K562 (cell line): ENCODE data around the gene CCDC28B. TPM values are rescaled to one million over a fixed set of nuclear protein-coding genes. Genes with fewer than 3 reads are reported as not detected.

Experiments used
- ATAC-seq: fragments of 200-7000 bp; cut with Tn5 transposase; 3 replicates; pipeline ENCODE4 v1.9.1; 2020; ENCODE audit warnings: moderate library complexity
- BruUV-seq: library from RNA; stranded (reverse); fragments of 400-500 nt; replicated peaks from 2 replicates; lab custom pipeline; 2021; lab: Mats Ljungman, UMichigan
- CTCF ChIA-PET: fragments of 300-600 bp; formaldehyde crosslinking; extraction: SDS; loops from one replicate; lab custom pipeline; 2021; ENCODE audit warnings: low intra/inter-chr PET ratio; lab: Yijun Ruan, JAX
- POLR2A ChIA-PET: fragments of 300-600, 350-650 bp; sonication (Branson Sonifier 250); formaldehyde crosslinking; extraction: SDS; loops from one replicate; lab custom pipeline; 2021; ENCODE audit warnings: antibody characterized with exemption, inconsistent platforms; lab: Yijun Ruan, JAX
- DNase-seq, 4 experiments: peaks; one replicate each; pipeline versions ENCODE4 v3.0.0 to v3.0.0-alpha.2; 2011 to 2018; ENCODE audit warnings: low spot score in 3 of 4, mixed read lengths in 3 of 4; ENCODE audit errors: extremely low read depth in 1 of 4
- FAIRE-seq: peaks from 2 replicates; lab custom pipeline; 2011; peaks lifted over from hg19 to GRCh38; lab: Jason Lieb, UNC
- H2AFZ ChIP-seq: 2 replicates; pipeline ENCODE4 v1.6.0; 2011; ENCODE audit warnings: low read depth, low read length, control low read depth, inconsistent platforms
- H3K27ac ChIP-seq: fragments of 200-600 bp; 3 replicates; pipeline ENCODE4 v1.8.0; 2011; ENCODE audit warnings: low read depth, mild to moderate bottlenecking, control low read depth, inconsistent platforms, low read length, moderate library complexity, mixed read lengths; ENCODE audit errors: extremely low read depth
- H3K27me3 ChIP-seq, 2 experiments: fragments of 300-600 bp in 1 of 2; 2 replicates in 1 of 2; 3 replicates in 1 of 2; pipeline versions ENCODE4 v1.6.0 to v1.8.0; 2011; ENCODE audit warnings: inconsistent platforms in 2 of 2, low read length in 2 of 2, mild to moderate bottlenecking in 1 of 2, mixed read lengths in 1 of 2, moderate library complexity in 1 of 2; ENCODE audit not compliant: control insufficient read depth in 2 of 2, insufficient read depth in 2 of 2
- H3K36me3 ChIP-seq: fragments of 300-600 bp; 3 replicates; pipeline ENCODE4 v1.8.0; 2011; ENCODE audit warnings: mild to moderate bottlenecking, low read length, inconsistent platforms; ENCODE audit not compliant: control insufficient read depth, insufficient read depth
- H3K4me1 ChIP-seq, 2 experiments: fragments of 200-600 bp in 1 of 2; replicated peaks in 1 of 2; 2 replicates in 1 of 2; 3 replicates in 1 of 2; pipeline versions ENCODE4 v1.5.1 to v1.8.0; 2011; ENCODE audit warnings: inconsistent platforms in 2 of 2, low read length in 2 of 2, mild to moderate bottlenecking in 1 of 2, mixed read lengths in 1 of 2, moderate library complexity in 1 of 2; ENCODE audit not compliant: control insufficient read depth in 2 of 2, insufficient read depth in 2 of 2
- H3K4me2 ChIP-seq: 2 replicates; pipeline ENCODE4 v1.6.1; 2011; ENCODE audit warnings: low read length, control low read depth, inconsistent platforms, mixed read lengths; ENCODE audit not compliant: insufficient read depth
- H3K4me3 ChIP-seq: fragments of 200-600 bp; sonication (generic), shearing (Covaris generic); 2 replicates; pipeline ENCODE4 v1.5.1; 2016; ENCODE audit warnings: control low read depth, inconsistent platforms
- H3K79me2 ChIP-seq: fragments of 200-600 bp; 3 replicates; pipeline ENCODE4 v1.8.0; 2011; ENCODE audit warnings: low read length, inconsistent platforms; ENCODE audit not compliant: control insufficient read depth, insufficient read depth
- H3K9ac ChIP-seq, 2 experiments: 2 replicates each; pipeline versions ENCODE4 v1.6.0 to v1.6.1; 2011; ENCODE audit warnings: low read depth in 2 of 2, low read length in 2 of 2, control low read depth in 1 of 2, inconsistent platforms in 1 of 2, mild to moderate bottlenecking in 1 of 2, mixed read lengths in 1 of 2; ENCODE audit not compliant: insufficient read depth in 1 of 2
- H3K9me1 ChIP-seq: one replicate; pipeline ENCODE4 v1.6.0; 2011; ENCODE audit warnings: inconsistent platforms, mild to moderate bottlenecking, low read length, moderate library complexity; ENCODE audit not compliant: control insufficient read depth, insufficient read depth
- H3K9me3 ChIP-seq: replicated peaks from 2 replicates; pipeline ENCODE4 v1.5.1; 2011; ENCODE audit warnings: low read depth, low read length, inconsistent platforms; ENCODE audit not compliant: control insufficient read depth, insufficient read depth
- H4K20me1 ChIP-seq: replicated peaks from 2 replicates; pipeline ENCODE4 v1.6.1; 2011; ENCODE audit warnings: low read length, inconsistent platforms, mixed read lengths; ENCODE audit not compliant: control insufficient read depth, insufficient read depth
- ETV5 ChIP-seq: sonication (generic); formaldehyde crosslinking; IDR thresholded peaks from 2 replicates; pipeline ENCODE4 v1.4.0; 2020; ENCODE audit warnings: low read depth, mild to moderate bottlenecking, missing genetic modification reagents
- GABPB1 ChIP-seq: sonication (generic); formaldehyde crosslinking; IDR thresholded peaks from 2 replicates; pipeline ENCODE4 v1.8.0; 2022; ENCODE audit warnings: mild to moderate bottlenecking, missing genetic modification reagents
- NEUROD1 ChIP-seq: fragments of 150-350 bp; IDR thresholded peaks from 2 replicates; pipeline ENCODE4 v1.6.1; 2014; ENCODE audit warnings: borderline replicate concordance, low read length, low read depth; ENCODE audit not compliant: partially characterized antibody
- RAD21 ChIP-seq, 2 experiments: fragments of 250-450 bp in 1 of 2; fragments of 450-650 bp in 1 of 2; sonication (Bioruptor Pico) in 1 of 2; formaldehyde crosslinking in 1 of 2; IDR thresholded peaks in 1 of 2; conservative IDR thresholded peaks in 1 of 2; 2 replicates each; pipeline versions ENCODE4 v1.4.0 to v1.8.0; 2020 to 2022; ENCODE audit warnings: mild to moderate bottlenecking in 2 of 2, moderate library complexity in 1 of 2
- RBFOX2 ChIP-seq: fragments of 200-400 bp; formaldehyde crosslinking; IDR thresholded peaks from 2 replicates; pipeline ENCODE4 v1.6.1; 2017; ENCODE audit warnings: low read depth, mild to moderate bottlenecking, low read length, moderate library complexity
- RFX1 ChIP-seq: fragments of 450-650 bp; IDR thresholded peaks from 2 replicates; pipeline ENCODE4 v1.6.1; 2016; ENCODE audit warnings: mild to moderate bottlenecking, moderate library complexity
- SPI1 ChIP-seq: IDR thresholded peaks from 2 replicates; pipeline ENCODE4 v1.6.1; 2011; ENCODE audit warnings: low read depth, low read length, control low read depth, borderline replicate concordance
- SUPT5H ChIP-seq: fragments of 450-650 bp; IDR thresholded peaks from 2 replicates; pipeline ENCODE4 v1.6.1; 2016
- TBP ChIP-seq: optimal IDR thresholded peaks from 2 replicates; pipeline ENCODE3; 2011; ENCODE audit warnings: low read depth, low read length, improper control_type of control experiment
- YY1 ChIP-seq, 3 experiments: IDR thresholded peaks; 2 replicates each; pipeline ENCODE4 v1.6.1; 2011; ENCODE audit warnings: low read length in 2 of 3, mild to moderate bottlenecking in 2 of 3, moderate library complexity in 2 of 3, borderline replicate concordance in 1 of 3, control low read depth in 1 of 3, low read depth in 1 of 3; ENCODE audit not compliant: insufficient read depth in 3 of 3, insufficient replicate concordance in 2 of 3, control insufficient read depth in 1 of 3, insufficient read length in 1 of 3; ENCODE audit errors: extremely low read depth in 1 of 3
- ZBTB33 ChIP-seq: sonication (generic); formaldehyde crosslinking; IDR thresholded peaks from 2 replicates; pipeline ENCODE4 v1.8.1; 2023; ENCODE audit warnings: mild to moderate bottlenecking, missing genetic modification reagents
- ZFP1 ChIP-seq: fragments of 450-650 bp; formaldehyde crosslinking; IDR thresholded peaks from 2 replicates; pipeline ENCODE4 v1.4.0; 2020; ENCODE audit warnings: mild to moderate bottlenecking, mixed read lengths
- WGBS: fragments of 100-300 bp; shearing (Covaris generic); methylation state at CpG from one replicate; pipeline ENCODE4 v1.1.6; 2016; ENCODE audit warnings: low coverage, mixed read lengths; ENCODE audit not compliant: insufficient coverage; ENCODE audit errors: missing lambda C conversion rate; 5-methylcytosine and 5-hydroxymethylcytosine counted together
- in situ Hi-C: fragments of 300-500 bp; cut with MboI; formaldehyde crosslinking; loops from 4 replicates; pipeline ENCODE4 v1.15.0; 2018; ENCODE audit warnings: inconsistent platforms, mixed read lengths
- intact Hi-C: fragments of 100-400 bp; cut with micrococcal nuclease; formaldehyde crosslinking; loops from 2 replicates; pipeline ENCODE4 v1.14.2; 2022
- polyA plus RNA-seq, 8 experiments: library from polyadenylated mRNA; depleted of rRNA in 4 of 8; stranded (reverse) in 5 of 8; unstranded in 3 of 8; fragments of >200 nt; fragmentation: Nextera tagmentation in 2 of 8; fragmentation: Illumina TruSeq in 1 of 8; extraction: Ambion mirVana in 2 of 8; extraction: Trizol in 1 of 8; gene quantifications; 2 replicates each; pipeline versions ENCODE4 v1.2.1 to v1.2.3, GENCODE V29; 2011 to 2014; ENCODE audit warnings: inconsistent platforms in 1 of 8, missing spikeins in 1 of 8
- total RNA-seq, 7 experiments: library from RNA; depleted of rRNA in 6 of 7; stranded (reverse); fragments of >200 nt in 6 of 7; fragmentation: Illumina TruSeq in 2 of 7; extraction: Trizol in 2 of 7; gene quantifications; 2 replicates each; pipeline versions ENCODE4 v1.2.1 to v1.2.3, GENCODE V29; 2011 to 2021; ENCODE audit warnings: low replicate concordance in 1 of 7
- TF ChIP-seq, protein P1 (sequence below), 2 experiments: fragments of 450-650 bp; IDR thresholded peaks; 2 replicates each; pipeline ENCODE4 v1.6.1; 2018; ENCODE audit warnings: mild to moderate bottlenecking in 2 of 2, low read depth in 1 of 2; ENCODE audit not compliant: partially characterized antibody in 2 of 2

Gene CCDC28B
- total and polyA plus RNA-seq, 9 of the 15 experiments (the other 6 are each of a cell fraction or from before 2014, with no cell fraction given): 5.7 to 54.5 (median 31.7) TPM

DNA sequence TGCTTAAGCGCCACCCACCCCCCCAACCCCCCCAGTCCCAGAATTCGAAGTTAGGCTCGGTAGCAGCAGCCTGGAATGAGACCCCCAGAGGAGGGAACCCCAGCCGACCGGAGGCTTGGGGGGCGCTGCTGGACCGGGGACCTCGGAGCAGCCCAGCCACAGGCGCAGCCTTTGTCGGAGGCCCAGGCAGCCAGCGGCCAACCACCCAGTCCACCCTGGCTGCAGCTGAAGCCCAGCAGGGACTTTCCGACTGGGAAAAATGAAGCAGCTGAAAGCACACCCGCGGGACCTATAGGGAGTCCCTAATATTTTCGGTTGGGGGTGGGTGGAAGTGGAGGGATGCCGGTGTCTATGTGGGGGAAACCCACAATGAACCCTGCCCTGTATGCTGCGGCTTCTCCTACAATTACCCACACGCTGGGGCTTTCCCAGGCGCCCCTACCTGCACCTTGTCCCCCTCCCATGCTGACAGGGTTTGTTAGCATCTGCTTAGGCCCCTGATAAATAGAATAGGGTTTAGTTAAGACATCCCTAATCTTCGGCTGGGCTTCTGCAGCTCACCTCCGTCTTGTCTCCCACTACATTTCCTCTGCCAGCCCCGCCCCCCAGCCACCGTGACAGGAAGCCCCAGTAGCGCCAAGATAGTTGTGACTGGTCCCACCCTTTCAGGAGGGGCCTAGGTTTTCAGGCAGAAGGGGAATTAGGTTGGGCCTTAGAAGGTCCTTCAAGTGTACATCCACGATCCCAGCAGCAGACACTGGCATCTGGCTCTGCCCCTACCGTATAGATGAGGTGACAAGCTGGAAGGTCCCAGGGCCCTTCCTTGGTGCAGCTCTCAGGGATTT lies 838 bp downstream of the CCDC28B start:
- BruUV-seq: TSS peak; percentile 55
- FAIRE-seq: peak; percentile 91
- in situ Hi-C loops: no loop called here
- Histone ChIP-seq H3K4me3 (peak overlapping the region; percentile 49), H3K9me1 (peaks cover 3% of the 10 kb centered on the region), H3K4me2 (peak overlapping the region; percentile 90), H4K20me1 (no peaks in the 10 kb centered on the region; the same call in none of the 2 replicates), H3K27me3 (no peaks in the 10 kb centered on the region), H3K79me2 (peaks cover 20% of the 10 kb centered on the region), H3K9me3 (no peaks in the 10 kb centered on the region), H2AFZ (peak overlapping the region; percentile 97), H3K36me3 (peaks cover 24% of the 10 kb centered on the region), H3K27ac (peak overlapping the region; percentile 75), H3K9ac (peak overlapping the region; percentile 69 to 89), H3K4me1 (peaks cover 22 to 54% of the 10 kb centered on the region in 2 experiments)
- intact Hi-C loops: no loop called here
- peak; percentile 79 to 93 (median 84) for DNase-seq
- CTCF ChIA-PET: no interaction called here
- 2% methylated on average over 26 of the region's 26 CpGs for WGBS
- peak; percentile 68 for ATAC-seq
- POLR2A ChIA-PET: interaction anchor here (0.6 to 10.8 kb wide), 20 partner anchors 9 to 458 kb away, joined by 3 to 201 read pairs (median 4); partner anchors contain the start of genes DCDC2B, KPNA6, MARCKSL1 and TMEM39B
- TF ChIP-seq, protein P1, sequence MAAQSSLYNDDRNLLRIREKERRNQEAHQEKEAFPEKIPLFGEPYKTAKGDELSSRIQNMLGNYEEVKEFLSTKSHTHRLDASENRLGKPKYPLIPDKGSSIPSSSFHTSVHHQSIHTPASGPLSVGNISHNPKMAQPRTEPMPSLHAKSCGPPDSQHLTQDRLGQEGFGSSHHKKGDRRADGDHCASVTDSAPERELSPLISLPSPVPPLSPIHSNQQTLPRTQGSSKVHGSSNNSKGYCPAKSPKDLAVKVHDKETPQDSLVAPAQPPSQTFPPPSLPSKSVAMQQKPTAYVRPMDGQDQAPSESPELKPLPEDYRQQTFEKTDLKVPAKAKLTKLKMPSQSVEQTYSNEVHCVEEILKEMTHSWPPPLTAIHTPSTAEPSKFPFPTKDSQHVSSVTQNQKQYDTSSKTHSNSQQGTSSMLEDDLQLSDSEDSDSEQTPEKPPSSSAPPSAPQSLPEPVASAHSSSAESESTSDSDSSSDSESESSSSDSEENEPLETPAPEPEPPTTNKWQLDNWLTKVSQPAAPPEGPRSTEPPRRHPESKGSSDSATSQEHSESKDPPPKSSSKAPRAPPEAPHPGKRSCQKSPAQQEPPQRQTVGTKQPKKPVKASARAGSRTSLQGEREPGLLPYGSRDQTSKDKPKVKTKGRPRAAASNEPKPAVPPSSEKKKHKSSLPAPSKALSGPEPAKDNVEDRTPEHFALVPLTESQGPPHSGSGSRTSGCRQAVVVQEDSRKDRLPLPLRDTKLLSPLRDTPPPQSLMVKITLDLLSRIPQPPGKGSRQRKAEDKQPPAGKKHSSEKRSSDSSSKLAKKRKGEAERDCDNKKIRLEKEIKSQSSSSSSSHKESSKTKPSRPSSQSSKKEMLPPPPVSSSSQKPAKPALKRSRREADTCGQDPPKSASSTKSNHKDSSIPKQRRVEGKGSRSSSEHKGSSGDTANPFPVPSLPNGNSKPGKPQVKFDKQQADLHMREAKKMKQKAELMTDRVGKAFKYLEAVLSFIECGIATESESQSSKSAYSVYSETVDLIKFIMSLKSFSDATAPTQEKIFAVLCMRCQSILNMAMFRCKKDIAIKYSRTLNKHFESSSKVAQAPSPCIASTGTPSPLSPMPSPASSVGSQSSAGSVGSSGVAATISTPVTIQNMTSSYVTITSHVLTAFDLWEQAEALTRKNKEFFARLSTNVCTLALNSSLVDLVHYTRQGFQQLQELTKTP (IDR thresholded peaks at IDR 0.05; ENCODE audit: low read depth in 1 of 2, partially characterized antibody in 2 of 2): peak in 1 of 2 experiments; percentile 36
- TF ChIP-seq GABPB1 (CRISPR knock-in tag) (peak; percentile 17; the same call in 1 of the 2 replicates), SUPT5H (peak; percentile 58), YY1 (IDR thresholded peaks at IDR 0.05; ENCODE audit: borderline replicate concordance in 1 of 3, control insufficient read depth in 1 of 3, extremely low read depth in 1 of 3, insufficient read depth in 3 of 3, insufficient read length in 1 of 3, insufficient replicate concordance in 2 of 3, low read depth in 1 of 3, low read length in 2 of 3) (peak in 1 of 3 experiments; percentile 4), ZFP1 (CRISPR knock-in tag) (no peak), NEUROD1 (peak; percentile 28), SPI1 (peak; percentile 55; the same call in 1 of the 2 replicates), RBFOX2 (peak; percentile 48), ETV5 (CRISPR knock-in tag) (peak; percentile 40; the same call in 1 of the 2 replicates), RAD21 (CRISPR knock-in tag; conservative IDR thresholded peaks at IDR 0.05 in 1 of 2, IDR thresholded peaks at IDR 0.05 in 1 of 2) (0 out of 4 replicates have a peak, but pooled peaks have one; percentile 6 to 25), TBP (peak; percentile 60), RFX1 (no peak), ZBTB33 (no peak)
